GM12892 (cell line): ENCODE measurements around the gene KRT85.

ENCODE experiments used
- POLR2A ChIP-seq: IDR thresholded peaks from 2 replicates; pipeline ENCODE4 v1.6.1; 2011; ENCODE audit warnings: low read depth, low read length, control low read depth
- POLR2AphosphoS5 ChIP-seq: IDR thresholded peaks from 2 replicates; pipeline ENCODE4 v1.6.1; 2011; ENCODE audit warnings: low read depth, low read length, control low read depth

GRCh38 chr12:52415870-52416750, 48.8 kb upstream of the KRT85 start:
- TF ChIP-seq POLR2A, result no peak
- TF ChIP-seq POLR2AphosphoS5, result no peak
